CD4-positive, alpha-beta T cell (primary cell): ENCODE results near the gene RINT1. TPM values are rescaled to one million over a fixed set of nuclear protein-coding genes. Genes with fewer than 3 reads are reported as not detected.

Experiments
- ATAC-seq: fragments of 200-7000 bp; cut with Tn5 transposase; one replicate; pipeline ENCODE4 v1.10.0; 2022; ENCODE audit warnings: mild to moderate bottlenecking; ENCODE audit not compliant: poor library complexity
- CTCF ChIA-PET: fragments of 350-600 bp; sonication (Branson Sonifier 250); formaldehyde crosslinking; loops from one replicate; lab custom pipeline; 2021; ENCODE audit warnings: antibody characterized with exemption, inconsistent platforms; lab: Charles Lee
- POLR2A ChIA-PET: fragments of 350-600 bp; sonication (Branson Sonifier 250); formaldehyde crosslinking; loops from one replicate; lab custom pipeline; 2021; ENCODE audit warnings: antibody characterized with exemption, inconsistent platforms; lab: Charles Lee
- DNase-seq, 14 experiments: peaks; one replicate each; pipeline ENCODE4 v3.0.0-alpha.2; 2013 to 2020; ENCODE audit warnings: mixed read lengths in 2 of 14
- H3K27ac ChIP-seq, 2 donors: one replicate each; pipeline versions ENCODE4 v1.5.1 to v1.7.0; 2013; ENCODE audit warnings: low read length in 2 of 2, low read depth in 1 of 2, mild to moderate bottlenecking in 1 of 2
- H3K27me3 ChIP-seq, 2 experiments: 1 replicate in 1 of 2; 2 replicates in 1 of 2; pipeline versions ENCODE4 v1.6.1 to v1.7.0; 2013; ENCODE audit warnings: low read length in 2 of 2, control low read depth in 1 of 2, mild to moderate bottlenecking in 1 of 2, moderate library complexity in 1 of 2; ENCODE audit not compliant: insufficient read depth in 2 of 2, control insufficient read depth in 1 of 2
- H3K36me3 ChIP-seq: one replicate; pipeline ENCODE4 v1.6.1; 2013; ENCODE audit warnings: low read length, control low read depth; ENCODE audit not compliant: insufficient read depth
- H3K4me1 ChIP-seq: one replicate; pipeline ENCODE4 v1.6.1; 2013; ENCODE audit warnings: low read length, control low read depth; ENCODE audit not compliant: insufficient read depth
- H3K4me3 ChIP-seq: one replicate; pipeline ENCODE4 v1.5.1; 2013; ENCODE audit warnings: mild to moderate bottlenecking, low read length, moderate library complexity
- H3K9me3 ChIP-seq, 2 experiments: 1 replicate in 1 of 2; 2 replicates in 1 of 2; pipeline versions ENCODE4 v1.6.1 to v1.7.0; 2013; ENCODE audit warnings: low read length in 2 of 2, mild to moderate bottlenecking in 2 of 2, control low read depth in 1 of 2, moderate library complexity in 1 of 2; ENCODE audit not compliant: control insufficient read depth in 1 of 2, insufficient read depth in 1 of 2
- H3K27ac Mint-ChIP-seq: one replicate; pipeline ENCODE4 v1.8.0; 2020; ENCODE audit warnings: mixed read lengths
- H3K27me3 Mint-ChIP-seq: one replicate; pipeline ENCODE4 v1.8.0; 2021; ENCODE audit warnings: mixed read lengths
- H3K36me3 Mint-ChIP-seq: one replicate; pipeline ENCODE4 v1.8.0; 2021; ENCODE audit warnings: low read depth, mixed read lengths
- H3K4me1 Mint-ChIP-seq: one replicate; pipeline ENCODE4 v1.8.0; 2021; ENCODE audit warnings: low read depth, mixed read lengths
- H3K4me3 Mint-ChIP-seq: one replicate; pipeline ENCODE4 v1.8.0; 2020; ENCODE audit warnings: mild to moderate bottlenecking, mixed read lengths
- H3K9me3 Mint-ChIP-seq: one replicate; pipeline ENCODE4 v1.8.0; 2020; ENCODE audit warnings: mixed read lengths
- CTCF ChIP-seq: fragments of 200-600 bp; IDR thresholded peaks from one replicate; pipeline ENCODE4 v1.8.0; 2022; ENCODE audit warnings: antibody characterized with exemption, mild to moderate bottlenecking
- intact Hi-C, 2 experiments: fragments of 100-400 bp; cut with DNase I in 1 of 2; cut with micrococcal nuclease in 1 of 2; formaldehyde crosslinking; loops; one replicate each; pipeline versions ENCODE4 v1.15.1 to v1.9.0; 2023 to 2025; cut with DNase I, micrococcal nuclease
- total RNA-seq, 174 experiments: library from RNA in 2 of 174; stranded (reverse) in 2 of 174; gene quantifications; one replicate each; pipeline ENCODE4 v1.2.3 and lab custom pipeline; 2021 to 2026

The RINT1 gene
- total RNA-seq, 2 experiments from 2014 or later: 38.0 to 39.5 TPM

DNA sequence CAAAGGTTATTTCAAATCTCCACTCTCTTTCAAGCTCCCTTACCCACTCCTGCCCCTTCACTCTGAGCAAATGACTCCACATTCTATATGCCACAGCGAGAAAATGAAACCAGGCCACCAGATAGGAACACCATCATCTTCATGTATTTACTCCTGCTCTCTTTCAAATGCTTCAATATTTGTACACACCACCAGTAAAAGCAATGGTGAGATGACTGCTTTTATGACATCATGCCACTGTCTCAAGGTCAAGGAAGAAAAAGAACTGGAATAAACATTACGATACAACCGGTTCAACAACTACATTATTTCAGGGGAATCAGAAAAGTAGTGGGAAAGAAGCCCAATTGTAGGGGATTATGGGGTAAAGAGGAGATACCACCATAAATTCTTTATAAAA is 42.6 kb upstream of the RINT1 start:
- Mint-ChIP-seq H3K27me3 (no peaks in the 10 kb centered on the region), H3K4me1 (peaks cover 4% of the 10 kb centered on the region), H3K9me3 (no peaks in the 10 kb centered on the region), H3K27ac (no peak overlapping the region), H3K4me3 (no peak overlapping the region), H3K36me3 (peaks cover 12% of the 10 kb centered on the region)
- no peak for TF ChIP-seq CTCF
- ChIA-PET CTCF (no interaction called here), POLR2A (no interaction called here)
- Histone ChIP-seq H3K27me3 (no peaks in the 10 kb centered on the region), H3K27ac (no peak overlapping the region), H3K36me3 (no peaks in the 10 kb centered on the region), H3K4me1 (no peaks in the 10 kb centered on the region), H3K4me3 (no peak overlapping the region), H3K9me3 (no peaks in the 10 kb centered on the region)
- ATAC-seq (no peak), DNase-seq (no peak)
- intact Hi-C loops: loop anchor here (2.0 to 5.0 kb wide), 4 partner anchors 59 to 607 kb away; no protein-coding TSS in a partner anchor

DNA sequence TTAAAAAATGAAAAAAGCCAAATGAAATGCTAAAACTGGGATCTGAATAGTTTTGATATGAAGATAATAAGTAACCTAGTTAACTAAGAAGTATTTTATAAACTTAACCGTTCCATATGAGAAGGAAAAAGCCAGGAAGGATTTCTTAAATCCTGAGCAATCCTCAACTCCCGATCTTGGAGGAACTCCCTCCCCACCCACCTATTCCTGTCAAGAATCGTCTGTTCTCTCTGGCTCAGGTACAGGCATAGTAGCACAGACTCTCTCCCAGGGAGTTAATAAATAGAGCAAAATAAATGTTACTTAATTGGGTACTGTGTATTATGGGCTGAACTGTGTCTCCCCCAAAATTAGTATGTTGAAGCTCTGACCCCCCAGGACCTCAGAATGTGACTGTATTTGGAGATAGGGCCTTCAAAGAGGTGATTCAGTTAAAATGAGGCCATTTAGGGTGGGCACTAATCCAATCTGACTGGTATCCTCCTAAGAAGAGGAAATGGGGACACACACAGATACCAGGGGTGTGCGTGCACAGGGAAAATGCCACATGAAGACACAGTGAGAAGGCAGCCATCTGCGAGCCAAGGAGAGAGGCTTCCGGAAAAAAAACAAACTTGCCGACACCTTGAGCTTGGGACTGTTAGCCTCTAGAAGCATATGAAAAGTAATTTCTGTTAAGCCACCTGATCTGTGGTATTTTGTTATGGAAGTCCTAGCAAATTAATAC is 38.6 kb upstream of the RINT1 start:
- no peaks in the 10 kb centered on the region for H3K36me3 Mint-ChIP-seq
- H3K9me3 Mint-ChIP-seq: no peaks in the 10 kb centered on the region
- H3K27ac ChIP-seq: no peak overlapping the region
- H3K4me1 ChIP-seq: no peaks in the 10 kb centered on the region
- no peak for TF ChIP-seq CTCF
- ATAC-seq (no peak), DNase-seq (no peak)
- no peaks in the 10 kb centered on the region for H3K27me3 ChIP-seq
- H3K9me3 ChIP-seq: no peaks in the 10 kb centered on the region
- ChIA-PET POLR2A (no interaction called here), CTCF (no interaction called here)
- intact Hi-C loops: no loop called here
- H3K4me3 Mint-ChIP-seq: no peak overlapping the region
- no peak overlapping the region for H3K27ac Mint-ChIP-seq
- H3K4me3 ChIP-seq: no peak overlapping the region
- H3K27me3 Mint-ChIP-seq: no peaks in the 10 kb centered on the region
- no peaks in the 10 kb centered on the region for H3K36me3 ChIP-seq
- H3K4me1 Mint-ChIP-seq: no peaks in the 10 kb centered on the region

GRCh38 chr7:105493923-105494315 is 38.1 kb upstream of the RINT1 start:
- H3K36me3 ChIP-seq: no peaks in the 10 kb centered on the region
- CTCF ChIA-PET: no interaction called here
- Mint-ChIP-seq H3K27ac (no peak overlapping the region), H3K4me3 (no peak overlapping the region), H3K27me3 (no peaks in the 10 kb centered on the region), H3K9me3 (no peaks in the 10 kb centered on the region), H3K36me3 (no peaks in the 10 kb centered on the region), H3K4me1 (no peaks in the 10 kb centered on the region)
- no peak for ATAC-seq
- H3K27ac ChIP-seq: no peak overlapping the region
- H3K9me3 ChIP-seq: no peaks in the 10 kb centered on the region
- TF ChIP-seq CTCF: no peak
- H3K4me1 ChIP-seq: no peaks in the 10 kb centered on the region
- no peak overlapping the region for H3K4me3 ChIP-seq
- intact Hi-C loops: no loop called here
- POLR2A ChIA-PET: no interaction called here
- no peaks in the 10 kb centered on the region for H3K27me3 ChIP-seq
- DNase-seq: no peak
